Vagina (tissue), 2 donors: ENCODE measurements around the gene GOLT1B.

Experiments
- CTCF ChIP-seq, 3 experiments: fragments of 450-650 bp in 2 of 3; fragments of 200-600 bp in 1 of 3; sonication (generic) in 1 of 3; IDR thresholded peaks; one replicate each; pipeline ENCODE4 v1.5.1; 2017 to 2019; ENCODE audit warnings: antibody characterized with exemption in 3 of 3, mild to moderate bottlenecking in 2 of 3, moderate library complexity in 2 of 3
- POLR2A ChIP-seq, 2 donors: fragments of 450-650 bp; IDR thresholded peaks; one replicate each; pipeline ENCODE4 v1.6.1; 2017; ENCODE audit warnings: antibody characterized with exemption in 2 of 2, mild to moderate bottlenecking in 2 of 2, moderate library complexity in 2 of 2

- no peak for TF ChIP-seq CTCF (IDR thresholded peaks at IDR 0.05)
- no peak for TF ChIP-seq POLR2A (IDR thresholded peaks at IDR 0.05)
Observed at GRCh38 chr12:21547437-21547836, 45.8 kb downstream of the GOLT1B start.
